Measurements from ENCODE around the gene ALOX15.

The ALOX15 gene

GRCh38 chr17:4584917-4585637, 56.4 kb downstream of the ALOX15 start:
- H3K4me3 ChIP-seq (ENCODE audit: control insufficient read depth, low read depth, low read length) = no peak overlapping the region
- no peak for DNase-seq (ENCODE audit: low read depth)
- TF ChIP-seq, protein P1, sequence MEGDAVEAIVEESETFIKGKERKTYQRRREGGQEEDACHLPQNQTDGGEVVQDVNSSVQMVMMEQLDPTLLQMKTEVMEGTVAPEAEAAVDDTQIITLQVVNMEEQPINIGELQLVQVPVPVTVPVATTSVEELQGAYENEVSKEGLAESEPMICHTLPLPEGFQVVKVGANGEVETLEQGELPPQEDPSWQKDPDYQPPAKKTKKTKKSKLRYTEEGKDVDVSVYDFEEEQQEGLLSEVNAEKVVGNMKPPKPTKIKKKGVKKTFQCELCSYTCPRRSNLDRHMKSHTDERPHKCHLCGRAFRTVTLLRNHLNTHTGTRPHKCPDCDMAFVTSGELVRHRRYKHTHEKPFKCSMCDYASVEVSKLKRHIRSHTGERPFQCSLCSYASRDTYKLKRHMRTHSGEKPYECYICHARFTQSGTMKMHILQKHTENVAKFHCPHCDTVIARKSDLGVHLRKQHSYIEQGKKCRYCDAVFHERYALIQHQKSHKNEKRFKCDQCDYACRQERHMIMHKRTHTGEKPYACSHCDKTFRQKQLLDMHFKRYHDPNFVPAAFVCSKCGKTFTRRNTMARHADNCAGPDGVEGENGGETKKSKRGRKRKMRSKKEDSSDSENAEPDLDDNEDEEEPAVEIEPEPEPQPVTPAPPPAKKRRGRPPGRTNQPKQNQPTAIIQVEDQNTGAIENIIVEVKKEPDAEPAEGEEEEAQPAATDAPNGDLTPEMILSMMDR (IDR thresholded peaks at IDR 0.05; ENCODE audit: control insufficient read depth, insufficient read depth, low read depth, low read length, missing control alignments) = no peak

DNA sequence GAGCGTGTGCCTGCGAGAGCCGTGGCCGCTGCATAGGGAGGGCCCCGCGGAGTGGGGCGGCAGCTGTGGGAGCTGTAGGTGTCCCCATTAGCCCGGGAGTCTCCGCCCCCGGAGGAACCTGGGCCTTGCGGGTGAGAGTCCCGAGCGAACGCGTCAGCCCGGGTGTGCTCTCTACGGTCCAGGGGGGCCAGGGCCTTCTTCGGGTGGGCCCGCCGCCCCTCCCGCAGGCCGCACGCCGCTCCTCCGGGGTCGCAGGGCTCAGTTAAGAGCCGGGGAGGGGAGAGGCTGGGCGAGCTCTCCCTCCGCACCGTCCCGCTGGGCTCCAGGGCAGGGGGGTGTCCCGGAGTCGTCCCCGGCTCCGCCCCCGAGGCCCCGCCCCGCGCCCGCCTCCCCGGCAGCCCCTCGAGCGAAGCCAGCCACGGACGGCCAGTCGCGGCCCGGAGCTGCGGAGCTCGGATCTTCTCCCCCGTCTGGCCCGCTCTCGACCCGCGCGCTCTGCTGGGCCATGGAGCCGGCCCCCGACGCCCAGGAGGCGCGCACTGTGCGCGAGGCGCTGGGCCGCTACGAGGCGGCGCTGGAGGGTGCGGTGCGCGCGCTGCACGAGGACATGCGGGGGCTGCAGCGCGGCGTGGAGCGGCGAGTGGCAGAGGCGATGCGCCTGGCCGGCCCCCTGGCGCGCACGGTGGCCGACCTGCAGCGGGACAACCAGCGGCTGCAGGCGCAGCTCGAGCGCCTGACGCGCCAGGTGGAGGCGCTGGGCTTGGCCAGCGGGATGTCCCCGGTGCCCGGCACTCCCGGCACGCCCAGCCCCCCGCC, 57.2 kb downstream of the ALOX15 start, which contains the start of gene SMTNL2:
Gene SMTNL2 (plus strand): TSS at position 429 of the 816 bp plus-strand sequence. CDS start 77 bp downstream, at position 506.
- no peak for DNase-seq (ENCODE audit: low read depth)
- H3K4me3 ChIP-seq (ENCODE audit: control insufficient read depth, low read depth, low read length) = no peak within 1 kb of the TSS
- TF ChIP-seq, protein P1 (IDR thresholded peaks at IDR 0.05; ENCODE audit: control insufficient read depth, insufficient read depth, low read depth, low read length, missing control alignments) = no peak

- H3K4me3 ChIP-seq (ENCODE audit: control insufficient read depth, low read depth, low read length) = no peak overlapping the region
- DNase-seq (ENCODE audit: low read depth) = no peak
- TF ChIP-seq, protein P1 (IDR thresholded peaks at IDR 0.05; ENCODE audit: control insufficient read depth, insufficient read depth, low read depth, low read length, missing control alignments) = peak; percentile 15
These were observed 57.7 kb downstream of the ALOX15 start for GRCh38 chr17:4583782-4584100.

DNA sequence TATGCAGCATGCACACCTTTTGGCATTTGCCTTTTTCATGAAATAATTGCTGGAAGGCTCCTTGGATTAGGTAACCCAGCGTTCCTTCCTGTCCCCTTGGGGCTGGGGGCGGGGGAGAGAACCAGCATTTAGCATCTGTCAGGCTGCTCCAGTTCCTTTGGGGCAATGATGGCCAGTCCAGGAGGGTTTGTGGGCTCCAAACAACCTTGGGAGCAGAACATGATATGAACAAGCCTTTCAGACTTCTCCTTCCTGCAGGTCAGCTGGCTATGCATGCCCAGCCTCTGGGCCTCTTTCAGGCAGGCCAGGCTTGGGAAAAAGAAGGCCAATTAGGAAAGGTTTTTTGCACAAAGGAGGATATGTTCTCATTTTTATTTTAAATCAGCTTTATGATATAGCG, 58.3 kb downstream of the ALOX15 start:
- TF ChIP-seq, protein P1 (IDR thresholded peaks at IDR 0.05; ENCODE audit: control insufficient read depth, insufficient read depth, low read depth, low read length, missing control alignments) = no peak
- no peak for DNase-seq (ENCODE audit: low read depth)
- H3K4me3 ChIP-seq (ENCODE audit: control insufficient read depth, low read depth, low read length) = no peak overlapping the region

- TF ChIP-seq, protein P1 (IDR thresholded peaks at IDR 0.05; ENCODE audit: control insufficient read depth, insufficient read depth, low read depth, low read length, missing control alignments) = no peak
These were observed 58.8 kb downstream of the ALOX15 start for GRCh38 chr17:4582691-4583090.

DNA sequence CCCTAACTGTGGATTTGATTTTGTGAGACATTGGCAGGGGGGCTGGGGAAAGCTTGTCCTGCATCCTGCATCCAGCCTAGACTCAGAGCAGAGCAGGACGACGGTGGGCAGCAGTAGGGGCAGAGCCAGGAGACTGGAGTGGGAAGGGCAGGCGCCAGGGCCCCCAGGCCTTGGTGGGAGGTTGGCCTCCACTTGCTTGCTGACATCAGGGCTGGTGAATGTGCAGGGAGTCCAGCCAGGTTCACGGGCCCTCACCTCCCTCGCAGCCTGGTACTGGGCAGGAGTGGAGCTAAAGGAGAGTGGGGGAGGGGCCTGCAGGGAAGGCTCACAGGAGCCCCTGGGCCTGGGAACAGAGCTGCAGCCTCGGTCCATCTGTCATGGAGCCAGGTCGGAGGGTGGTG, 59.4 kb downstream of the ALOX15 start:
- TF ChIP-seq, protein P1 (IDR thresholded peaks at IDR 0.05; ENCODE audit: control insufficient read depth, insufficient read depth, low read depth, low read length, missing control alignments) = no peak
- no peak for DNase-seq (ENCODE audit: low read depth)
- H3K4me3 ChIP-seq (ENCODE audit: control insufficient read depth, low read depth, low read length) = no peak overlapping the region

More at GRCh38 chr17:4582691-4583090, 58.8 kb downstream of the ALOX15 start:
- no peak for DNase-seq (ENCODE audit: low read depth)
- H3K4me3 ChIP-seq (ENCODE audit: control insufficient read depth, low read depth, low read length) = no peak overlapping the region
